CD4-positive, alpha-beta T cell (primary cell): Measurements from ENCODE around the gene HNRNPL. TPM values are rescaled to one million over a fixed set of nuclear protein-coding genes. Genes with fewer than 3 reads are reported as not detected.

Source experiments
- ATAC-seq: fragments of 200-7000 bp; cut with Tn5 transposase; one replicate; pipeline ENCODE4 v1.10.0; 2022; ENCODE audit warnings: mild to moderate bottlenecking; ENCODE audit not compliant: poor library complexity
- CTCF ChIA-PET: fragments of 350-600 bp; sonication (Branson Sonifier 250); formaldehyde crosslinking; loops from one replicate; lab custom pipeline; 2021; ENCODE audit warnings: antibody characterized with exemption, inconsistent platforms; lab: Charles Lee
- POLR2A ChIA-PET: fragments of 350-600 bp; sonication (Branson Sonifier 250); formaldehyde crosslinking; loops from one replicate; lab custom pipeline; 2021; ENCODE audit warnings: antibody characterized with exemption, inconsistent platforms; lab: Charles Lee
- DNase-seq, 14 experiments: peaks; one replicate each; pipeline ENCODE4 v3.0.0-alpha.2; 2013 to 2020; ENCODE audit warnings: mixed read lengths in 2 of 14
- H3K27ac ChIP-seq, 2 donors: one replicate each; pipeline versions ENCODE4 v1.5.1 to v1.7.0; 2013; ENCODE audit warnings: low read length in 2 of 2, low read depth in 1 of 2, mild to moderate bottlenecking in 1 of 2
- H3K27me3 ChIP-seq, 2 experiments: 1 replicate in 1 of 2; 2 replicates in 1 of 2; pipeline versions ENCODE4 v1.6.1 to v1.7.0; 2013; ENCODE audit warnings: low read length in 2 of 2, control low read depth in 1 of 2, mild to moderate bottlenecking in 1 of 2, moderate library complexity in 1 of 2; ENCODE audit not compliant: insufficient read depth in 2 of 2, control insufficient read depth in 1 of 2
- H3K36me3 ChIP-seq: one replicate; pipeline ENCODE4 v1.6.1; 2013; ENCODE audit warnings: low read length, control low read depth; ENCODE audit not compliant: insufficient read depth
- H3K4me1 ChIP-seq: one replicate; pipeline ENCODE4 v1.6.1; 2013; ENCODE audit warnings: low read length, control low read depth; ENCODE audit not compliant: insufficient read depth
- H3K4me3 ChIP-seq: one replicate; pipeline ENCODE4 v1.5.1; 2013; ENCODE audit warnings: mild to moderate bottlenecking, low read length, moderate library complexity
- H3K9me3 ChIP-seq, 2 experiments: 1 replicate in 1 of 2; 2 replicates in 1 of 2; pipeline versions ENCODE4 v1.6.1 to v1.7.0; 2013; ENCODE audit warnings: low read length in 2 of 2, mild to moderate bottlenecking in 2 of 2, control low read depth in 1 of 2, moderate library complexity in 1 of 2; ENCODE audit not compliant: control insufficient read depth in 1 of 2, insufficient read depth in 1 of 2
- H3K27ac Mint-ChIP-seq: one replicate; pipeline ENCODE4 v1.8.0; 2020; ENCODE audit warnings: mixed read lengths
- H3K27me3 Mint-ChIP-seq: one replicate; pipeline ENCODE4 v1.8.0; 2021; ENCODE audit warnings: mixed read lengths
- H3K36me3 Mint-ChIP-seq: one replicate; pipeline ENCODE4 v1.8.0; 2021; ENCODE audit warnings: low read depth, mixed read lengths
- H3K4me1 Mint-ChIP-seq: one replicate; pipeline ENCODE4 v1.8.0; 2021; ENCODE audit warnings: low read depth, mixed read lengths
- H3K4me3 Mint-ChIP-seq: one replicate; pipeline ENCODE4 v1.8.0; 2020; ENCODE audit warnings: mild to moderate bottlenecking, mixed read lengths
- H3K9me3 Mint-ChIP-seq: one replicate; pipeline ENCODE4 v1.8.0; 2020; ENCODE audit warnings: mixed read lengths
- intact Hi-C, 2 experiments: fragments of 100-400 bp; cut with DNase I in 1 of 2; cut with micrococcal nuclease in 1 of 2; formaldehyde crosslinking; loops; one replicate each; pipeline versions ENCODE4 v1.15.1 to v1.9.0; 2023 to 2025; cut with DNase I, micrococcal nuclease
- total RNA-seq, 174 experiments: library from RNA in 2 of 174; stranded (reverse) in 2 of 174; gene quantifications; one replicate each; pipeline ENCODE4 v1.2.3 and lab custom pipeline; 2021 to 2026
- TF ChIP-seq, protein P1 (sequence below): fragments of 200-600 bp; IDR thresholded peaks from one replicate; pipeline ENCODE4 v1.8.0; 2022; ENCODE audit warnings: antibody characterized with exemption, mild to moderate bottlenecking

The HNRNPL gene
- total RNA-seq, 2 experiments from 2014 or later: 535 to 565 TPM

- TF ChIP-seq, protein P1, sequence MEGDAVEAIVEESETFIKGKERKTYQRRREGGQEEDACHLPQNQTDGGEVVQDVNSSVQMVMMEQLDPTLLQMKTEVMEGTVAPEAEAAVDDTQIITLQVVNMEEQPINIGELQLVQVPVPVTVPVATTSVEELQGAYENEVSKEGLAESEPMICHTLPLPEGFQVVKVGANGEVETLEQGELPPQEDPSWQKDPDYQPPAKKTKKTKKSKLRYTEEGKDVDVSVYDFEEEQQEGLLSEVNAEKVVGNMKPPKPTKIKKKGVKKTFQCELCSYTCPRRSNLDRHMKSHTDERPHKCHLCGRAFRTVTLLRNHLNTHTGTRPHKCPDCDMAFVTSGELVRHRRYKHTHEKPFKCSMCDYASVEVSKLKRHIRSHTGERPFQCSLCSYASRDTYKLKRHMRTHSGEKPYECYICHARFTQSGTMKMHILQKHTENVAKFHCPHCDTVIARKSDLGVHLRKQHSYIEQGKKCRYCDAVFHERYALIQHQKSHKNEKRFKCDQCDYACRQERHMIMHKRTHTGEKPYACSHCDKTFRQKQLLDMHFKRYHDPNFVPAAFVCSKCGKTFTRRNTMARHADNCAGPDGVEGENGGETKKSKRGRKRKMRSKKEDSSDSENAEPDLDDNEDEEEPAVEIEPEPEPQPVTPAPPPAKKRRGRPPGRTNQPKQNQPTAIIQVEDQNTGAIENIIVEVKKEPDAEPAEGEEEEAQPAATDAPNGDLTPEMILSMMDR: no peak
- intact Hi-C loops: loop anchor here (5.0 to 10.0 kb wide), 2 partner anchors 33 to 109 kb away; partner anchors contain the start of gene RINL (in 1 of the 2)
- peaks cover 87% of the 10 kb centered on the region for H3K4me1 Mint-ChIP-seq
Observed at GRCh38 chr19:38844093-38844686, 5.6 kb downstream of the HNRNPL start.

DNA sequence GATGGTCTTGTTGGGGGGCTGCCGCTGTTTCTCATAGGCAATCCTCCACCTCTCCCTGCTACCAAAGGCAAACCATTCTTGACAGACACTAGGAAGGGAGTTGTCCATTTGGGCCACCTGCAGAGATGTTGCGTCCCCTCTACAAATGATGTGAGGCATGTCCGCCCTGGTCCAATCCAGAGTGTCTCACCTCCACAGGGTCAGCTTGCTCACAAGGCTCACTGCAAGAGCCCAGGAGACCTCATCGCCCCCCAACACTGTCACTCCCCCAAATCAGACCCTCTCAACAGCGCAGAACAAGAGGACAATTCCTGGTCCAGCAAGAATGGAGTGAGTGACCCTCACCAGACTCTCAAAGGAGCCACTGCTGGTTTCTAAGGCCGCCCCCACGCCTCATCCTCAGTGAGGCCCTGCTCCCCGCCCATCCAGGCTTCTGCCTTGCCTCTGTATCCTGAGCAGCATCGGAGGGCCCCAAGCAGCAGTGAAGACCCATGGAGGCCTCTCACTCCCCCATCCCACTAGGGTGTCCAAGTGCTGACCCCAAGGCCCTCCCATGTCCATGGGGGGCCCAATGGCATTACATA lies 6.5 kb downstream of the HNRNPL start:
- Mint-ChIP-seq H3K4me3 (peak overlapping the region; percentile 84), H3K36me3 (peaks cover 99% of the 10 kb centered on the region), H3K27me3 (peaks cover 5% of the 10 kb centered on the region), H3K4me1 (peaks cover 78% of the 10 kb centered on the region), H3K9me3 (no peaks in the 10 kb centered on the region), H3K27ac (peak overlapping the region; percentile 88)
- ChIA-PET POLR2A (interaction anchor here (1.7 to 2.3 kb wide), 2 partner anchors 11 to 27 kb away, joined by 30 to 35 read pairs; partner anchors contain the start of gene ECH1), CTCF (interaction anchor here (1.3 to 1.4 kb wide), 2 partner anchors 26 to 73 kb away, joined by 5 to 6 read pairs; no protein-coding TSS in a partner anchor)
- Histone ChIP-seq H3K27me3 (no peaks in the 10 kb centered on the region), H3K27ac (peak overlapping the region; percentile 16 to 47), H3K36me3 (peaks cover 97% of the 10 kb centered on the region), H3K9me3 (no peaks in the 10 kb centered on the region), H3K4me3 (no peak overlapping the region), H3K4me1 (peaks cover 80% of the 10 kb centered on the region)
- ATAC-seq: no peak
- TF ChIP-seq, protein P1: no peak
- no peak for DNase-seq
- intact Hi-C loops: loop anchor here (2.0 to 10.0 kb wide), 3 partner anchors 34 to 108 kb away; partner anchors contain the start of genes NFKBIB (in 1 of the 2), RINL (in 1 of the 2) and SIRT2 (in 1 of the 2)

More at GRCh38 chr19:38844093-38844686, 5.6 kb downstream of the HNRNPL start:
- ATAC-seq (no peak), DNase-seq (no peak)
- Histone ChIP-seq H3K4me1 (peaks cover 89% of the 10 kb centered on the region), H3K27me3 (no peaks in the 10 kb centered on the region), H3K9me3 (no peaks in the 10 kb centered on the region), H3K36me3 (peaks cover 94% of the 10 kb centered on the region), H3K27ac (peak overlapping the region in 1 of 2 donors; percentile 16), H3K4me3 (no peak overlapping the region)
- ChIA-PET POLR2A (interaction anchor here (1.4 kb wide), 1 partner anchor 12 kb away, joined by 6 read pairs; the partner anchor contains the start of gene ECH1), CTCF (no interaction called here)
- Mint-ChIP-seq H3K9me3 (no peaks in the 10 kb centered on the region), H3K4me3 (peak overlapping the region; percentile 84), H3K36me3 (peaks cover 99% of the 10 kb centered on the region), H3K27ac (peak overlapping the region; percentile 88), H3K27me3 (peaks cover 5% of the 10 kb centered on the region)

GRCh38 chr19:38842439-38843174 lies 7.2 kb downstream of the HNRNPL start:
- CTCF ChIA-PET: interaction anchor here (0.9 to 1.5 kb wide), 7 partner anchors 10 to 73 kb away, joined by 3 to 6 read pairs (median 5); partner anchors contain the start of gene ECH1
- peak overlapping the region; percentile 31 to 47 for H3K27ac ChIP-seq
- Mint-ChIP-seq H3K36me3 (peaks cover 99% of the 10 kb centered on the region), H3K27ac (peak overlapping the region; percentile 88), H3K4me3 (peak overlapping the region; percentile 84), H3K27me3 (peaks cover 5% of the 10 kb centered on the region), H3K9me3 (no peaks in the 10 kb centered on the region), H3K4me1 (peaks cover 71% of the 10 kb centered on the region)
- no peaks in the 10 kb centered on the region for H3K27me3 ChIP-seq
- ATAC-seq (peak; percentile 81), DNase-seq (peak; percentile 47 to 87 (median 65))
- TF ChIP-seq, protein P1: no peak
- H3K9me3 ChIP-seq: no peaks in the 10 kb centered on the region
- peaks cover 99% of the 10 kb centered on the region for H3K36me3 ChIP-seq
- POLR2A ChIA-PET: interaction anchor here (0.6 to 3.0 kb wide), 17 partner anchors 9 to 559 kb away, joined by 3 to 35 read pairs (median 5); partner anchors contain the start of genes ACTN4, ECH1, FAM98C and MRPS12
- H3K4me3 ChIP-seq: peak overlapping the region; percentile 18
- H3K4me1 ChIP-seq: peaks cover 80% of the 10 kb centered on the region
- intact Hi-C loops: loop anchor here (1.0 to 10.0 kb wide), 4 partner anchors 8 to 108 kb away; partner anchors contain the start of genes NFKBIB (in 1 of the 2), RINL (in 1 of the 2) and SIRT2 (in 1 of the 2)
